Inflammatory macrophage treated with lipopolysaccharide for 1 hour (primary cell): ENCODE measurements around the gene SCGB1C2.
"Not testable (repeated sequence)": the region's sequence is repeated elsewhere in the genome, so short reads cannot be mapped to it uniquely, and the experiment has no call there.

ENCODE experiments used
- DNase-seq, 2 donors: peaks; one replicate each; pipeline ENCODE4 v3.0.0-alpha.2; 2020 to 2022

SCGB1C2 gene

DNA sequence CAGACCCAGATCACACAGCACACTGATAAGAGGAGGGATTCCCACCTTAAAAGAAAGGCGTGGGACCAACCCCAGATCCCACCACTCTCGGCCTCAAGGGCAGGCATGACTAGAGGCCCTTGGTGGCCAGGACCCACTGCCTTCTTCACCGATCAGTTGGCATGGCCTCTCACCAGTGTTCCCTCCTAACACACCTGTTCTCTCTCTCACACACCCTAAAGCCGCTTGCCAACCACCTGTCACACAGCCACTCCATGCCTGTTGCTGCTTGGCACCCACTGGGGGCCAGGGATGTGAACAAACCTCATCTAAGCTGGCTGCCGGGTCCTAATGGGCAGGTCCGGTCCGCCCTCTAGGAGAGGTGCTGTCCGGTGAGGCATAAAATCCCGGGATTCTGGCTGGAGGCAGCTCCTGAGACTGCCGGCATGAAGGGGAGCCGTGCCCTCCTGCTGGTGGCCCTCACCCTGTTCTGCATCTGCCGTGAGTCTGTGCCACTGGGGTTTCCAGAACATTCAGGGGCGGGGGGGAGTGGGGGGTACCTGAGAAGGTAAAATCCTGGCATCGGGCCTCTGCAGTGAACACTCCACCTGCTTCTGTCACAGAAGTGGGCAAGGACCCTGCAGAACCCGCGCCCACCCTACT, at the start of gene SCGB1C2:
Gene SCGB1C2 (plus strand): TSS at position 404 of the 642 bp plus-strand sequence. CDS start 22 bp downstream, at position 426.
- not testable (repeated sequence) for DNase-seq

DNA sequence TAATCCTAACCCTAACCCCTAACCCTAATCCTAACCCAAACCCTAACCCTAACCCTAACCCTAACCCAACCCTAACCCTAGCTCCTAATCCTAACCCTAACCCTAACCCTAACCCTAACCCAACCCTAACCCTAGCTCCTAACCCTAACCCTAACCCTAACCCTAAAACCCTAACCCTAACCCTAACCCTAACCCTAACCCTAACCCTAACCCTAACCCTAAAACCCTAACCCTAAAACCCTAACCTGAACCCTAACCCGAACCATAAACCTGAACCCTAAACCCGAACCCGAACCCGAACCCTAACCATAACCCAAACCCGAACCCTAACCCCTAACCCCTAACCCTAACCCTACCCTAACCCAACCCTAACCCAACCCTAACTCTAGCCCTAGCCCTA, 24.3 kb upstream of the SCGB1C2 start:
- DNase-seq: peak in 1 of 2 donors; percentile 6

DNA sequence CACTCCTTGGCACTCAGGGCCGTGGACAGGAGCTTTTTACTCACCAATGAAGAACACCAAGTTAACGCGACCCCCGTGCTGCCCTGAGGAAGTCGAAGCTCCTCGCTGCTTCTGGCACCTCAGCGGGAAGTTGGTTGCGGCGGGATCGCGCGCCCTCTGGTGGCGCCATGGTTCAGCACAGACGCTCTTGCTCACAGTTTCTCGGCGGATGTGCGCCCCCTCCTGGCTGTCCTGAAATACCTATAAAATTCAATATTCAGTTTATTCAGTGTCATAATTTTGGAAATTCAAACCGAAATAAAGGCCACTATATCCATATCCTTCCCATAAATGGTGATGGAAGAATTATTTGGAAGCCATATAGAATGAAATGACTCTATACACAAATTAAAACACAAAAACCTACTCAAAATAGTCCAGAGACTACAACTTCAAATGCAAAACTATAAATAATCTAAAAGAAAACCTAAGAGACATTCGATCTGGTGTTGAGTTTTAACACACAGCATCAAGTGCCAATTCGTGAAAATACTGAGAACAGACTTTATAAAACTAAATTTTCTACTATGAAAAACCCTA, 18.9 kb upstream of the SCGB1C2 start:
- DNase-seq: not testable (repeated sequence)

DNA sequence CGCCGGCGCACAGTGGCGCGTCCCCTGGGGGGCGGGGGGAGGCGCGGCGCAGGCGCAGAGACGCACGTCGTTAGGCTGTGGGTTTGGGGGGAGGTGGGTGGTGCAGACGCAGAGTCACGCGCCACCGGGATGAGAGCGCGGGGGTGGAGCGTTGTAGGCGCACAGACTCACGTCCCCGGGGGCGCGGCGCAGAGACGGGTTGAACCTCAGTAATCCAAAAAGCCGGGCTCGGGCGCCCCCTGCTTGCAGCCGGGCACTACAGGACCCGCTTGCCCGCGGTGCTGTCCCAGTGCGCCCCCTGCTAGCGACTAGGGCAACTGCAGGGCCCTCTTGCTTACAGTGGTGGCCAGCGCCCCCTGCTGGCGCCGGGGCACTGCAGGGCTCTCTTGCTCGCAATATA, 3.4 kb upstream of the SCGB1C2 start:
- DNase-seq: not testable (repeated sequence)

DNA sequence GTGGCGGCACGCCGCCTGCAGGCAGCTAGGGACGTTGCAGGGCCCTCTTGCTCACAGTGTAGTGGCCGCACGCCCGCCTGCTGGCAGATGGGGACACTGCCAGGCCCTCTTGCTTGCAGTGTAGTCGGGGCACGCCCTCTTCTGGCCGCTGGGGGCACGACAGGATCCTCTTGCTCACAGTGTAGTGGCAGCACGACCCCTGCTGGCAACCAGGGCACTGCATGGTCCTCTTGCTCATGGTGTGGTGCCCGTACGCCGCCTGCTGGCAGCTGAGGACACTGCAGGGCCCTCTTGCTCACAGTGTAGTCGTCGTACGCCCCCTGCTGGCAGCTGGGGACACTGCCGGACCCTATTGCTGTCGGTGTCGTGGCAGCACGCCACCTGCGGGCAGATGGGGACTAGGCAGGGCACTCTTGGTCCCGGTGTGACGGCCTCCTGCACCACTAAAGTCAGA, 3.0 kb upstream of the SCGB1C2 start:
- DNase-seq: not testable (repeated sequence)

DNA sequence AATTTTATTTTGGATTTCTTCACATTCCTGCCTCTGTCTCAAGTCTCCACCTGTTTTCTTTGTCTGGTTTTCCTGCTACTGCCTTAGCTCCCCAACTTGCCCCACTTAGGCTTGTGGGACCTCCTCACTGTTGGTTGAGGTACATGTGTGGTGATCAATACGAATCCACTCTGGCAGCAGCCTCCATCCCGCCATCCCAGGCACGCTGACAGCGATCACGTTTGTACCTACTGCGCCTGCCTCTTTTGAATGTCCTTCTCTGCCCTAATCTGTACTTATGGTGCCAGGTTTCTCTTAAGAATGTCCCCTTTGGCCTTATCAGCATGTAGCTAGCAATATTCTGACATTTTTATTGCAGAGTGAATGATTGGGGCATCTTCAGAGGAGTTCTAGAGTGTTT, 2.3 kb upstream of the SCGB1C2 start:
- not testable (repeated sequence) for DNase-seq

DNA sequence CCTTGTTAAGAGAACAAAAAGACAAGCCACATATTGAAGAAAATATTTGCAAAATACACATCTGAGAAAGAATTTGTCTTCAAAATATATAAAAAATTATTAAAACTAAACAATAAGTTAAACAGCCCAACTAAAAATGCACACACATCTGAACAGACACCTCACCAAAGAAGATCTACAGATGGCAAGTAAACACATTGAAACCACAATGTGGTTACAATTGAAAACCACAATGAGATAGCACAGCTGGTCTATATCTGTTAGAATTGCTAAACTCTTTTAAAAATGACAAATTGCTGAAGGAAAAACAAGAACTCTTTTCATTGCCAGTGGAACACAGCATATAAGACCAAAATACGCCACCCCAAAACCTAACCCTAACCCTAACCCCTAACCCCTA, 1.5 kb upstream of the SCGB1C2 start:
- DNase-seq: not testable (repeated sequence)

DNA sequence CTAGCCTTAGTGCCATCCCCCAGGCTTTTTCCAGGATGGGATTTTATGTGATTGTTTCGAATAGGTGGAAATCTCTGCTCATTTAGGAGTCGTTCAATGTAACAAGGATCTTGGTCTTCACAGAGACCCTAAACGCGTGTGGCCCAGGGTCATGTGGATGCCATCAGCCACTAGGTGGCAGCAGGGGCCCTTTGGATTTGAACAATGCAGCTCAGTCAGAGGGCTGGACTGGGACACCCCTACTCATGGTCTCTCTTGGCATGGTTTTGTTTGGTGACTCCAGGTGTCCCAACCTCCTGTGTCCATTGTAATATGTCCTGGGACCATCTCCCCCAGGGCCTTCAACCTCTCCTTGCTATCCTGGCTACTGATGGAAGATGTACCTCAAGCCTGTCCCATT, 838 bp upstream of the SCGB1C2 start:
- not testable (repeated sequence) for DNase-seq

DNA sequence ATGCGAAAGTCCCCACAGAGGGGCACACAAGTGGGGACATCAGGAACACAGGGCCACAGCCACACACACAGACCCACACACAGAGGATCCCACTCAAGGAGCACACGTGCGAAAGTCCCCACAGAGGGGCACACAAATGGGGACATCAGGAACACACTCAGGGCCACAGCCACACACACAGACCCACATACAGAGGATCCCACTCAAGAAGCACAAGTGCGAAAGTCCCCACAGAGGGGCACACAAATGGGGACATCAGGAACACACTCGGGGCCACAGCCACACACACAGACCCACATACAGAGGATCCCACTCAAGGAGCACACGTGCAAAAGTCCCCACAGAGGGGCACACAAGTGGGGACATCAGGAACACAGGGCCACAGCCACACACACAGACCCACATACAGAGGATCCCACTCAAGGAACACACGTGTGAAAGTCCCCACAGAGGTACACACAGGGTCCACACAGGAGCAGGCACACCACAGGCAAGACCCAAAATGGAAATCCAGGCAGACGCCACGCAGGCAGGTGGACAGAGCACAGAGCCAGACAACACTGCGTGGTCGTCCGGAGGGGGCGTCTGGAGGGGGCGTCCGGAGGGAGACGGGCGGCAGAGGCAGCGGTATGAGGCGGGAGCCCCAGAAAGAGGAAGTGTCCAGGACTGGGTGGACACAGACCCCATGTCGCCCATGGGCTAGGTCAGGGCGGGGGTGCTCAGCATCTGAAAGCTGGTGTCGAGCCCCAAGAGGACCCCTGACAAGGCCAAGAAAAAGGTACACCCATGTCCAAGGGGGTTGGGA, 2.2 kb downstream of the SCGB1C2 start:
- not testable (repeated sequence) for DNase-seq

DNA sequence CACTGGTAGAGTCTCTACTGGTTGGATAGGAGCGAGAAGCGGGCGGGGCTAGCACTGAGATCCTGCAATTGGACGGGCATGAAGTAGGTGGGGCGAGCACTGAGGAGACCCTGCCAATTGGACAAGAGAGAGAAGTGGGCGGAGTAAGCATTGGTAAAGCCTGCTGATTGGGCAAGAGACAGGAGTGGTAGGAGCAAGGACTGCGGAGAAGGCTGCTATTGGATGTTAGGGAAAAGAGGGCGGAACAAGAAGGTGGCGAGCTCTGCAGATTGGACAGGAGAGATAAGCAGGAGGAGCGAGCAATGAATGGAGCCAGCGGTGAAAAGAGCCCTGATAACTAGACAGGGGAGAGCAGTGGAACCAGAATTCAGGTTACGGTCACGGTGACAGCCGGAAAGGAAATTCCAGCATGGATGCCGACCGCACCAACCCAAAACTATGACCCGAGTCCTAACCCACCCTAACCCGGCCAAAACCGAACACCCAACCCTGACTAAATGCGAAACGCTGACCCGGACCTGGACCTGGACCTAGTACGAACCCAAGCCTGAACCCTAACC, 4.8 kb downstream of the SCGB1C2 start:
- DNase-seq: peak; percentile 22 to 29

DNA sequence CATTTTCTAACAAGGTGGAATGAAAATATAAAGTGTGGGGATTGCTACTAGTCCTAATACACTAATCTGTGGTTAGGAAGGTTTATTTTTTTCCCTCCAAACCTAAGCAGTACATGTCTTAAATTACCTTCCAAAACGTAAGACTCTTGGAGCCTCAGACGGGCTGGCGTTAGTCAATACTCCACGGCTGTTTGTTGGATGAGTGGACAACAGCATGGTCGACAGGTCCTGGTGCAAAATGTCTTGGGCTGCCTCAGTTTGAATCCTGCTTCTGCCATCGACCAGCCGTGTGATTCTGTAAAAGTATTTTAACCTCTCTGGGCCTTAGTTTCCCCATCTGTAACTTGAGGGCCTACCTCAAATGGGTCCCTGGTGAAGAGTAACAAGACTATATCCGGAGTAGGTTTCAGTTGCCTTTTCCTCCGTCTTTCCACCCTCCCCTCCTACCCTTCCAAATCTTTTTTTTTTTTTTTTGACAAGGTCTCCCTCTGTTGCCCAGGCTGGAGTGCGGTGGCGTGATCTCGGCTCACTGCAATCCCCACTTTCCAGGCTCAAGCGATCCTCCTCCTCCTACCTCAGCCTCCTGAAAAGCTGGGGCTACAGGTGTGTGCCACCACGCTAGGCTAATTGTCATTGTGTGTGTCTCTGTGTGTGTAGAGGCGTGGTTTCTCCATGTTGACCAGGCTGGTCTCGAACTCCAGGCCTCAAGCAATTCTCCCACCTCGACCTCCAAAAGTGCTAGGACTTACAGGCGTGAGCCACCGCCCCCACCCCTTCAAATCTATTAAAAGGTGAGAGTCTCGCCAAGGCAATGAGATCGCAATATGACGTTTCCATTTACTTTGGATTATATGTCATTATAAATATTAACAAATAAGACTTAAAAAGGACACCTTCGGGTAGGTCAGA, 5.8 kb downstream of the SCGB1C2 start:
- no peak for DNase-seq

DNA sequence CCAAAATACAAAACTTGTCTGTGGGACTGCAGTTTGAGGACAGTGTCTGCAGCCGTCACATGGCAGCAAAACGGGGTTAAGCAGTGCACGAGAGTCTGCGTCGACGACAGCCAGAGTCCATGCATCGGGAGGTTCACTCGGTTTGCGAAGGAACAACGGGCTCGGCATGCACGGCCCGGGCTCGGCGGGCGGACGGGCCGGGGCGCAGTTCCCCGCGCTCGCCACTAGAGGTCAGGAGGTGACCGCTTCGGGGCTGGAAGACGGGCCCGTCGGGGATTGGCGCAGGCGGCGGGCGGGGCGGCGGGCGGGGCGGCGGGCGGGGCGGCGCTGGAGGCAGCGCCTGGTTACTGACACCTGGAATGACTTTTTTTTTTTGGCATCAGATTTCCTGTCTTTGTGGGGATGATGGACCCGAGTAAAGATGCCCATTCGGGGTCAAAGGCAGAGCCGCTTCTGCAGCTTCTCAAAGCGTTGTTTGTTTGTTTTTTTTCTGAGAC, 6.5 kb downstream of the SCGB1C2 start:
- peak; percentile 48 to 89 for DNase-seq

DNA sequence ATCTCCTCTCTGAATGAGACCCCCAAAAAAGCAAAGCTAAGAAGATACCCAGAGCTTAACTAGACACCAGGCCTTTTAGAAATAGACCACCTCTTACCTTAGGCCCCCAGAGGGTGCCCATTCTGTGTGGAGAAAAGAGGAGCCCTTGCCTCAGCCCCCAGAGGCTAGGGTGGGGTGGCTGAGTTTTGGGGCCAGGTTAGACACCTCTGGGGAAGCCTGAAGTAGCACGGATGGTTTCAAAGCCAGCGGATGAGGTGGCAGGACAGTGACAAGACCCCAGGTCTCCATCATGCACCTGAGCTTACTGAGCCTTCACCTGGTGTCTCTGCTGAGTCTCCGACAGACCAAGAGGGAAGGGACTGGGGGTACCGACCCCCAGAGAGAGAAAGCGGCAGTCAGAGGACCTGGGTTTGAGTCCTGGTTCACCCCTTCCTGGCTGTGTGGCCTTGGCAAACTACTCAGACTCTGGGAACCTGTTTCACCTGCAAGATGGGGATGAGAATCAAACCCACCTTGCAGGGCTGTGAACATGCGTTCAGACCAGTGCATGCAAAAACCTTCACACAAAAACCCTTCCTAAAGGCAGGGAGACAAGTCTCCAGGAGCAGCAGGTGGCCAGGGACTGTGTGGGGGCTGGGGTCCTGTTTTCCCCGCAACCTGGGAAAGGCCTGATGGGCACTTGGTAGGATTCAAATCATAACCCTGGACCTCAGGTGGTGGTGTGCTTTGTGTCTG, 7.7 kb downstream of the SCGB1C2 start:
- no peak for DNase-seq

DNA sequence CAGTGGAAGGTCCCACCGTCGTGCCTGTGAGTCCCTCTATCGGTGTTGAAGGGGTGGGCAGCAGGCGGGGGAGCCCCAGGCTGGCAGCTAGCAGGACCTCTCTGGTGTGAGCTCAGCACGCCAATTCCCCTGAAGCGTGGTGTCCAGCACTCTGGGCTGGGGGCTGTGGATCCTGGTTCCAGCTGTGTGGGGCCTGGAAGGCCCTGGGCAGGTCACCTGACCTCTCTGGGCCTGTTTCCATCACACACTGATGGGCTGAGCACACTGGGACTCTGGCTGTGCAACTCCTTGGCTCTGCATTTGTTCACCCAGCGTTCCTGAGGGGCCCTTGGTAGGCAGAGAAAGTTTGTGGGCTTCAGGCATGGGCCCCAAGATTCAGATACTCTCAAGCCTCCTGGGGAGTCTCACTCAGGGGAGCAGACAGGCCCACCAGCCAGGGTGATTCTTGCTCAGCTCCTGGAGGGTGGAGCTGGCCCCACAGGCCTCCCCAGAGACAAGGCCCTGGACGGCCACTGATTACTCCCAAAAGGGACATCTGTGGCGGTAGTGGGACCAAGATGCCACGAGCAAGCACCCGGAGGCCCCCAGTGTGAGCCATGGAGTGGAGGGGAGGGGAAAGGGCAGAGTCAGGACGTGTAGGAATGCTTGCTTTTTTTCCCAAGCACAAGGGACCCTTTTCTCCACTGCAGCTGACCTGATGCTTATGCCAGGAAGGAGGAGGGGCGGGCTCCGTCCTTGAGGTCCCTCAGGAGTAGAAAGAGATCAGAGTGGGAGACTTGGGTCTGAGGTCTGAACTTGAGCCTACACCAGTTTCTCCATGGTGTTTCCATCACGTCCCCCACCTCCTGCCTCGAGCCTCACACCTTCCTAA, 8.5 kb downstream of the SCGB1C2 start:
- DNase-seq: no peak

DNA sequence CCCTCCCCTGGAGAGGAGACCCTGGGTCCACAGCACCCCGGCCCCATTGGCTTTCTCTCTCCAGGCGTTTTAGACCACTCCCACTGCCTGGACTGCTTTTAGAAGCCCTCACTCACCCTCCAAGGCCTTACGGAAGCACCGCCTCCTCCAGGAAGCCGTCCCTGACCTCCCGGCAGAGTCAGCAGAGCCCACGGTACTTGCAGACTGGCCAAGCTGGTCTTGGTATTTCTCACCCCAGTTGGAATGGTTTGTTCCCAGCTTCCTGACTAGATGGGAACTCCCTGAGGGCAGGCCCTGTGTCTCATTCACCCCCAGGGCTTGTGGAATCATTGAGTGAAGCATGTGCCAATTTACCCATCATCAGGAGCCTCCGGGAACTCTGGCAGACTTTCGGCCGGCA, 9.2 kb downstream of the SCGB1C2 start:
- DNase-seq: no peak

DNA sequence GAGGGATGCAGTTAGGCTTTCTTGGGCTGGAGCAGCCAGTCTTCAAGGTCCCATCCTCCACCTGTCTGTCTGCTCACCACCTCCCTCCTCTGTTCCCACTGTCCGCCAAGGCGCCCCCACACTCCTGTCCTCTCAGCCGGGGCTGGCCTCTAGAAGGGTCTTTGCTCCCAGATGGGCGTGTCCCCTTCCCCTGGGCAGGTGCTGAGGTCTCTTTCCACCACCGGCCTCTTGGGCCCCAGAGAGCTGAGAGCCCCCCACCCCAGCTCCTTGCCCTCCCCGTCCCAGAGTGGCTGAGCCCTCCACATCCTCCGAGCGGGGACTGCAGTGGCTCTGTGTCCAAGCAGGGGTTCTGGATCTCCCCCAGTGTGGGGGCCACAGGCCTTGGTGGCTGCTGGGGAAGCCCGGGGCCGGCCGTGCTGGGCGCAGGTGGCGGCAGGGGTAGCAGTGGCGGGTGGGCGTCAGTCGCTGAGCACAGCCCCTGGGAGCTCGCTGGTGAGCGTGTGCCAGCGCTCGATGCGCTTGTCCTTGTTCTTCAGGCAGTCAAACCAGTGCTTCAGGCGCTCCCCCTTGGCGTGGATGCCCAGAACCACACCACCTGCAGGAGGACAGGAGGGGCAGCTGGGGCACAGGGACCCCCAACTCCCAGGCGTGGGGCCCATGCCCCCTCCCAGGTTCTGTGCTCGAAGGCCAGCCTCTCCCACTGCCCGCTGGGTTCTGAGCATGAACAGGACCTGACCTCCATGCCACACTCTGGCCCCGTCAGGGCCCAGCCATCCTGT, 9.8 kb downstream of the SCGB1C2 start:
- DNase-seq: no peak

DNA sequence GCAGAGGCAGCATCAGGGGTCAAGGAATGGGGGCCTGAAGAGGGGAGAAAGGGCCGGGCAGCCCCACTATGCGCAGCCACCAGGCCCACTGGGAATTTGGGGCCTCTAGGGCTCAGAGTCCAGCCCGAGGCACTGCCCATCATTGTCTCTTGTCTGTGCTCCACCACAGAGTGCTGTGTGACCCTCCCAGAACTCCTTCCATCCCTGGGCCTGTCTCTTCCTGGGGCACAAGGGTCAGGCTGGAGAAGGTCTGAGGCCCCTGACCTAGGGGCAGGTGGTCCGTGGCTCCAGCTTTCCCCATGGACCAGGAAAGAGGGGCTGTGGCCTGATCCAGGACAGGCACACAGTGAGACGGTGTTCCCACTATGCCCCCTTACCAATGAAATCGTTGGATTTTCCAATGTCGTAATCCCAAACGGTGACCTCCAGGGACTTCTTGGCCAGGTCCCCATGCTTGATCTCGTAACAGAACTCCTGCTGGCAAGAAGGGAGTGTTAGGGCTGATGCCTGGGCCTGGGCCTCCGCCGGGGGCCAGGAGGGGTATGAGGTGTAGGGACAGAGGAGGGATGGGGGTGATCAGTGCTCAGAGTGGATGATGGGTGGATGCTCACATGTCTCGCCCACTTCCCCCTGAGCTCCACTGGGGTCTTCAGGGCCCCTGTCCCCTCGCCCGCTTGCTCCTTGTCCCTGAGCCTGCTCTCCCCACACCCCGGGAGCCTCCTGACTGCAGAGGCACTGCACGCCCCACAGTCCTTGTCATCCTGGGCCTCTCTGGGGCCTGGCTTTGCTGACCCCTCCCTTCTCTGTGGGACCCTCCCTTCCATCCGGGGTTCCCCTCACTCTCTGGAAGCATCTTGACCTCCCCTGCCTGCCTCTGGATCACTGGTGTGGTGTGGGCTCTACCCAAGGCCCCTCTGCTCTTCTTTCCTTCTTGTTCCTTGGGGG, 10.7 kb downstream of the SCGB1C2 start:
- DNase-seq: no peak

DNA sequence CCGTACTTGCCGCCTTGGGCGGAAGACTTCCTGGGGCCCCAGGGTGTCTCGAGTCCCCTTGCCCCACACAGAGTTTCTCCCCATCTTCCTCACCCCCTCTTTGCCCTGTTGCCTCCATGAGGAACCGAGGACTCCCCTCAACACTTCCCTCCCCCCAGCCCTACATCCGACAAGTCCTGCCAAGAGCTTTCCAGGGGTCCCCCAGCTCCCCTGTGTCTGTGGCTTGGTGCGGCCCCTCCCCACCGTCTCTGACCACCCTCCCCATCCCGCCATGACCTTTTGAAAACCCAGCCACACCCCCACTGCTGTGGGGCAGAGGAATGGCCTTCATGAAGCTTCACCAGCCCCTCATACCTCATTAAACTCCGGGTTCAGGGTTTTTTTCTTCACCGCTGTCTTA, 11.4 kb downstream of the SCGB1C2 start:
- no peak for DNase-seq
